Skin of body (tissue), 2 donors: ENCODE measurements around the gene NOTO. TPM values are rescaled to one million over a fixed set of nuclear protein-coding genes. Genes with fewer than 3 reads are reported as not detected.
A peak's percentile ranks its signal among the peaks of the same experiment; 100 is the strongest.
"Not testable (repeated sequence)": the region's sequence is repeated elsewhere in the genome, so short reads cannot be mapped to it uniquely, and the experiment has no call there.

Source experiments
- DNase-seq: peaks from one replicate; lab custom pipeline; 2025; lab: John Stamatoyannopoulos, UW
- total RNA-seq: library from RNA; depleted of rRNA; stranded (reverse); fragments of >200 nt; gene quantifications from one replicate; pipeline ENCODE4 v1.2.3, GENCODE V29; 2014

NOTO gene, protein sequence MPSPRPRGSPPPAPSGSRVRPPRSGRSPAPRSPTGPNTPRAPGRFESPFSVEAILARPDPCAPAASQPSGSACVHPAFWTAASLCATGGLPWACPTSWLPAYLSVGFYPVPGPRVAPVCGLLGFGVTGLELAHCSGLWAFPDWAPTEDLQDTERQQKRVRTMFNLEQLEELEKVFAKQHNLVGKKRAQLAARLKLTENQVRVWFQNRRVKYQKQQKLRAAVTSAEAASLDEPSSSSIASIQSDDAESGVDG
- total RNA-seq: not detected

DNA sequence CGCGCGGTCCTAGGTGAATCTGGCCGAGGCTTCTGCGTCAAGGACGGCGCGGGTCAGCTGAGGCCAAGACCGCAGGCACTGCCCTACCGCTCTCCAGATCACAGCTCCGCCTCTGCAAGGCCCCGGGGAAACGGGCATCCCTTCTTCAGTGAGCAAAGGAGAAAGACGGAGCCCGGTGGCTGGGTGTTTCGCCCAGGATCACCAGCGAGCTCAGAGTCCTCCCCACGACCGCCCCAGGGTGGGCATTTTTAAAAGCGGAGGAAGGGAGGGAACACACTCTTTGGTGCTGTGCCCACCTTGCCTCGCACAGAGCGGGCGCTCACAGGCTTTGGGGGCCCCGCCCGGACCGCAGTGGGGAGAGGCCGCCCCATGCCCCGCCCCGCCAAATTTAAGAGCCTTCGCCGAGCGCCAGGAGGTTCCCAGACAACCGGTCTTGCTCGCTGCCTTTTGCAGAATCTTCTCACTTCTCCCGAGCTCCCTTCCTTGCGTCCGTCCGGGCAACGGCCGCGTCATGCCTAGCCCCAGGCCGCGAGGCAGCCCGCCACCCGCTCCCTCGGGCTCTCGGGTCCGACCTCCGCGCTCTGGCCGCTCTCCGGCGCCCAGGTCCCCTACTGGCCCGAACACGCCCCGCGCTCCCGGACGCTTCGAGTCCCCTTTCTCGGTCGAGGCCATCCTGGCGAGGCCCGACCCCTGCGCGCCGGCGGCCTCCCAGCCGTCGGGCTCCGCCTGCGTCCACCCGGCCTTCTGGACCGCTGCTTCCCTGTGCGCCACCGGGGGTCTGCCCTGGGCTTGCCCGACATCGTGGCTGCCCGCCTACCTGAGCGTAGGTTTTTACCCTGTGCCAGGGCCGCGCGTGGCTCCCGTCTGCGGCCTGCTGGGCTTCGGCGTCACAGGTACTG is at the start of gene NOTO:
Gene NOTO (plus strand): TSS at position 419 of the 899 bp plus-strand sequence. CDS start 93 bp downstream, at position 512.
- no peak for DNase-seq

DNA sequence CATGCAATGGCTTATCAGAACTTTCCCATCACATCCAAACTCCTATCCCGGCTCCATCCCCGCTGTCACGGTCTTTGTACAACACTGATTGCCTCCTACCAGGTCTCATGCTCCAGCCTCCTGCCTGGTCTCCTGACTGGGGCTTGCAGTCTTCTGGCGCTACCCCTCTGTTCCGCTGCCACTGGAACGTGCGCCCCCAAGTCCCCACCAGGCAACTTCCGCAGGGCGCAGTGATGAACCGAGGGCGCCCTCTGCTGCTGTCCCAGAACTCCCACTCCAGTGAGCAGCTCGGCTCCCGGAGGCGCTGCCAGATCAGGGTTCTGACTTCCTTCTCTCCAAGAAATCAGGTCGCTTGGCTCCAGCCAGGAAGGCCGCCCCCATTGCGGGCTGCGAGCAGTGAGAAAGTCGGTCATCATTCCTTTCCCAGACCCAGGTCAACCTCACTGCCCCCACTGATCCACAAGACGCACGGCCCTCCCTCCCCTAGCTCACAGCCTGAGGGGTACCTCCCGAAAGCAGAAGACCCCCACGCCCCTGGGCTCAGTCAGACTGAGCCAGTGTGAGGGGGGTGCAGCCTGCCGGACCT is 45.7 kb upstream of the NOTO start:
- peak; percentile 31 for DNase-seq

DNA sequence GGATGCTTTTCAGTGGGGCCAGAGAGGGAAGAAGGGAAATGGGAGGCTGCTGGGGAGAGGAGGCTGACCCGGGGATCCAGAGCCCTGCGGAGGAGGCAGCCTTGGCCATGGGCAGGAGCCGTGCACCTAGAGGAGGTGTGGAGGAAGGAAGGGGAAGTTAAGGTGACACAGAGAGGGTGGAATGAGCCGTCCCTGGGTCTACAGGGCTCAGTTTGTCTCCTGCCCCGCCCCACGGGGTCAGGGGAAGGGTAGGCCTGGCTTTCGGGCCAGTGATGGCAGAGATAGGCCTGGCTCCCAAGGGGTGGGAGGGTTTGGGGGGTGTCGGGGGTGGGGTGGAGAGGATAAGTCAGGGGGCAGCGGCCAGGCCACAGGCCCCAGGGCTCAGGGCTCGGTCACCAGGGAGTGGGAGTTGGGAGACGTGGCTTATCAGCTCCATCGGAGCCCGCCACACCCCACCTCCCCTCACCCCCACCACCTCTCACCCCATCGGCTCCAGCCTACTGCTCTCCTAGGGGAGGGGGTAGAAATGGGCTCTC is 39.5 kb upstream of the NOTO start:
- DNase-seq: no peak

DNA sequence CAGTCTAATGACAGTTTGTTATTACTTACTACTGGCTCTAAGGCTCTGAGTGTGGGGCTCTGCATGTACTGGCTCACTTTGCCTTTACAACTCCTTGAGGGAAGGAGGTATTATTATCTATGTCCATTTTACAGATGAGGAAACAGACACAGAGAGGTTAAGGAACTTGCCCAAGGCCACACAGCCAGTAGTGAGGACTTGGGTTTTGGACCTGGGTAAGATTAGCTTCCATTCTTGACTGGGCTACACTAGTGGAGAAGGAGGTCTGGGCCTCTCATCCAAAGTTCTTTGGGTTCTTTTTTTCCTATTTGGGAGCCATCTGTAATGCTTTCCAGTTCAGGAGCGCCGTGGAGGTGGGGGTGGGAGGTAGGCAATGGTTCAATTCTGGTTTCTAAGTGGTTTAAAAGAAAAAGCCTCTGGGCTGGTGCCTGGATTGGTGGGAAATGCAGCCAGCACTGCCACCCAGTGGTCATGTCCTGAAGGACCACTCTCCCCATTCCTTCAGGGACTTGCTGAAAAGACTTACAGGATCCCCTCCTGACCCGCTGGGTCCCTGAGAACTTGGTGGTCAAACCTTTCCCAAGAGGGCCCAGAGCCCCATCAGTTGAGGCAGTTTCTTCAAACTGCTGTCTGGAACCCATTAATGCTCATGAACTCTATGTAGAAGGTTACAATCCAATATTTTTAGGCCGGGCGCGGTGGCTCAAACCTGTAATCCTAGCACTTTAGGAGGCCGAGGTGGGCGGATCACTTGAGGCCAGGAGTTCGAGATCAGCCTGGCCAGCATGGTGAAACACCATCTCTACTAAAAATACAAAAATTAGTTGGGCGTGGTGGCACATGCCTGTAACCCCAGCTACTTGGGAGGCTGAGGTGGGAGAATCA is 38.6 kb upstream of the NOTO start:
- peak; percentile 30 for DNase-seq

DNA sequence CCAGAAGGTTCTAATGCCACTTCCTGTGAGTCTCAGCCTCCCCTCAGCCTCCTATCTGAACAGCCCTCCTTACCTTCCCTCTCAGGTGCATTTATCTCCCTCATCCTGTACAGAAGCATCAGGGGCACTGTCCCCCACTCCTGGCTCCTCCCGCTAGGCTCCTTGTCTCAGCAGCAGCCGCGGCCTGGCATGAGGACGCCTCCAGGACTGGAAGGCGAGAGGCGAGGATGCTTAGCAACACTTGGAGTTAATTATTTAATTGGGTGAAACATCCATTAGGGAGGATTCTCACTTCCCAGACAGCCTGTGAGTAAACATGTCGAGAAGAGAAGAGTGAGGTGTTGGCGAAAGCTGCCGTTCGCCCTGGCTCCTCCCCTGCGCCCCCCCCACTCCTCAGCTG is 36.4 kb upstream of the NOTO start:
- DNase-seq: not testable (repeated sequence)

DNA sequence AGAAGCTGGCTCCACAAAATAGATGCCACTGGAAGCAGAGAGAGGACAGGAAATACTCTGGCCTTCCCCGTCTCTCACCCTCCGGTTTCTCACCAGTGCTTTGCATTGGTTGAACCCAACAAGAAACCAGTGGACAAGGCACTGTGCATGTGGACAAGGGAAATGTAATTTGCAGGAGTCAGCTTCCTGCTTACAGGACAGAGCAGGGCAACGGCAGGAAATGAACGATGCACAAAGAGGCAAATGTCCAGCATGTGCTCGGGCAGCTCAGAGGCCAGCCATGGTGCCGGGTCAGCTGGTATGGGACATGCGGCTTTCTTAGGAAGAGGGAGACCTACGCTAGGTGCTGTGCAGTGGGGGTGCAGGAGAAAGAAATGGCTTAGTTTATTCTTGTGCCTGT is 35.6 kb upstream of the NOTO start:
- DNase-seq: not testable (repeated sequence)

DNA sequence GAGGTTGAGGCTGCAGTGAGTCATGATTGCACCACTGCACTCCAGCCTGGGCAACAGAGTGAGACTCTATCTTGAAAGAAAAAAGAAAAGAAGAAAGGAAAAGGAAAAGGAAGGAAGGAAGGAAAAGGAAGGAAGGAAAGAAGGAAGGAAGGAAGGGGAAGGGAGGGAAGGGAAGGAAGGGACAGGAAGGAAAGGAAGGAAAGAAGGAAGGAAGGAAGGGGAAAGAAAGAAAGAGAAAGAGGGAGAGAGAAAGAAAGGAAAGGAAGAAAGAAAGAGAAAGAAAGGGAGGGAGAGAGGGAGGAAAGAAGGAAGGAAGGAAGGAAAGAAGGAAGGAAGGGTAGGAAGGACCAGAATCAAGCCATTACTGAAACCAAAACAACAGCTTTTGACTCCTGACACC is 34.0 kb upstream of the NOTO start:
- DNase-seq: not testable (repeated sequence)

DNA sequence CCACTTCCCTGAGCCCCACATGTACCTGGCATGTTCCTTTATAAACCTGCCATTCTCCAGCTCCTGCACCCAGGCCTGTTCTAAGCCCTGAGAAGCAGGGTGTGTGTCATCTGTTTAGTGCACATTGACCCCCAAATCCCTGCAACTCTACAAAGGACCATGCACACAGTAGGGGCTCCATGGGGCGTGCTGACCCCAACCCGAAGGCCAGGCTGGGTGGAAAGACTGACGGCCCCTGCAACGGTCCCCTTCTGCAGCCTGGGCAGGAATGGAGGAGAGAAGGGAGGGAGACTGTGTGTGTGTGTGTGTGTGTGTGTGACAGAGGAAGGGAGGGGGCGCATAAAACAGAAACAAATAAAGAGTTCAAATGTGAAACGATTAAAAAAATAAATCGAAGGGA is 32.0 kb upstream of the NOTO start:
- not testable (repeated sequence) for DNase-seq

DNA sequence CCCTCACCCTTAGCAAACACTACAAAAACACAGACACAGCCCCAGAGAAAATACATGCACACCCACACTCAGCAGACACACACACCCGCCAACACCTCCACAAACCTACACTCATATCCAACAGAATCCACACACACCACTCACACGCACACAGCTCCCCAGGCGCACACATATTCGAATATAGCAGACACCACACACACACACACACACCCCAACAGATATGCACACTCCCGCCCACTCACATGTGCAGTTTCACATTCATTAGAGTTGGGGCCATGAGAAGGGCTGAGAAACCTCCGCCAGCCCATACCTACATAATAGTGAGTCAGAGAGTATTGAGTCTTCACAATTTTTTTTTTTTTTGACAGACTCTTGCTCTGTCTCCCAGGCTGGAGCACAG is 29.4 kb upstream of the NOTO start:
- DNase-seq: no peak

DNA sequence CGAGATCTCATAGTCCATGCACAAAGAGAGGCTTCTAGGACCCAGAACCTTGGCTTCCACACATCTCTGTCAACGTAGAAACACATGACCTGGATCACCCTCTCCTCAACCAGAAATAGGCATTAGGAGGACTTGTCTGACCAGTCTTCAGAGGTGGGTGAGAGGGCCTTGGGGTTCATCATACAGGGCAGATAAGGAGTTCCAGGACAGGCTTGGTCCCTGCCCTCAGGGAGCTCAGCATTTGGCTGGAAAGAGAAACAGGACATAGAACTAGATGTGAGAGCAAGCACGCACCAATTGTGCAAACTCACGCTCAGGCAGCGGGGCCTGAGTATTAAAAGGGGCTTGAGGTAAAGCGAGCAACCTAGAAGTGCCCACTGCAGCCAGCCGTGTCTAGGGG is 28.6 kb upstream of the NOTO start:
- DNase-seq: no peak

DNA sequence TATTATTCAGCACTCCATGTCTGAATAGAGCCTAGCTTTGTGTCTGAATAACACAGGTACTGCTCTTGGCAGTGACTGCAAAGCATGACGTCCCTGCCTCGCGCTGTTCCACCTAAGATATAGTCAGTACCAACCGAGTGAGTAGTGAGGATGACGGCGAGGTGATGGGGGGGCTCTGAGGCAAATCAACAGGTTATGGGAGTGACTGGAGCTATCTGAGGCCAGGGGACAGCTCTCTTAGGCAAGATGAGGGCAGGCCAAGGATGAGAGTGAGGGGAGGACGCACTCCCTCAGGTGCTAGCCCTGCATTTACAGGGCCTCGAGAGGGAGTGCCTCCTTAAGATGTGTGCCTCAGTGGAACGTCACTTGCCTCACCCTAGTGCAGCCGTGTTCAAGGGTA is 28.1 kb upstream of the NOTO start:
- no peak for DNase-seq

DNA sequence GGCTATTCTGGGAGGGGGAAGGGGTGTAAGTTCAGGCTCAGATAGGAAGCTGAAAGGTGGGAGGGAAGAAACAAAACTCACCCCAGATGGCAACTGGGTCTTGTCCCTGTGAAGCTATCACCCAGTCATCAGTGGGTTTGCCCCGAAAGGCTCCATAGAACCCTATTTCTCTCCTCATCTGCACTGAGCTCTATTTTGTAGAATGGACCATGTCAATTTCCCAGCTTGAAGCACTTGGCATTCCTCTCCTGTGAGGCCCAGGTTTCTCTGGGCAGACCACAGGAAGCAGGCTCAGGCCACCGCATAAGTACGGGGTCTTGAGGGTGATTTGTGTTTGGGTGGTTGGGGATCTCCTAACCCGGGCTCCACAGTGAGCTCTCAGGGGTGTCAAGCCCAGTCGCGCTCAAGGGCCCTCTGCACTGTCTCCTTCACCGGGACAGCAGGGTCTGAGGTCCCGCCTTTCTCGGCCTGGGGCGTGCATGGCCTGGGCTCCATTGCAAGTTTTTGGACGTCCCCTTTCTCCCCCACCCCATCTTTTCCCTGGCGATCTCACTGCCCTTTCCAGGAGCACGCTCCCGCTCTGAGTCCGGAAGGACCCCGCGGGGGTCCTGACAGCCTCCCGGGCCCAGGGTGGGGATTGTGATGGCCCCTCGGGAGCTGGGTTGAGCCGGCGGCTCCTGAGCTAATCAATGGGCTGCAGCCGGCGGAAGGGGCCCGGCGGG is 27.3 kb upstream of the NOTO start:
- no peak for DNase-seq

DNA sequence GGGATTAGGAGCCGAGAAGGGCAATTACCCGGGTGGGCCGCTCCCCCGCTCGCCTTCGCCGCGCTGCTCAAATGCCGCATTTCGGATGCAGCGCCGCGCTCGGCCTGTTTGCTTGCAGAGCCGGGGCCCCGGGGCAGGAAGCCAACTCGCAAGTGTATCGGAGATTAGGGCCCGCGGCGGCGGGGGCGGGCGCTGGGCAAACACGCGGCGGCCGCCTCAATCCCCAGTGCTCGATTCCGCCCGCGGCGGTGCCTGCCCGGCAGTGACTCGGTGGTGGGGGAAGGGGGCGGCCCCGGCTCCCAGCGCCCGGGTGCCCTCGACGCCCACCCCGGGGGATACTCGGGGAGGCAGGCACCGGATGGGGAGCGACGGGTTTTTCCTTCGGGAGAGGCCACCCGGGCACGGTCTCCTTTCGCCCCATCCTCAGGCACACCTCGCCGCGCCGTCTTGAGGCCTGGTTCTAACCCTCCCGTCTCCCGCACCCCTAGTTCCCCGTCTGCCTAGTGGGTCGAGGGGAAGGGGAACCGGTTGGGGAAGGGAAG is 26.6 kb upstream of the NOTO start:
- no peak for DNase-seq

DNA sequence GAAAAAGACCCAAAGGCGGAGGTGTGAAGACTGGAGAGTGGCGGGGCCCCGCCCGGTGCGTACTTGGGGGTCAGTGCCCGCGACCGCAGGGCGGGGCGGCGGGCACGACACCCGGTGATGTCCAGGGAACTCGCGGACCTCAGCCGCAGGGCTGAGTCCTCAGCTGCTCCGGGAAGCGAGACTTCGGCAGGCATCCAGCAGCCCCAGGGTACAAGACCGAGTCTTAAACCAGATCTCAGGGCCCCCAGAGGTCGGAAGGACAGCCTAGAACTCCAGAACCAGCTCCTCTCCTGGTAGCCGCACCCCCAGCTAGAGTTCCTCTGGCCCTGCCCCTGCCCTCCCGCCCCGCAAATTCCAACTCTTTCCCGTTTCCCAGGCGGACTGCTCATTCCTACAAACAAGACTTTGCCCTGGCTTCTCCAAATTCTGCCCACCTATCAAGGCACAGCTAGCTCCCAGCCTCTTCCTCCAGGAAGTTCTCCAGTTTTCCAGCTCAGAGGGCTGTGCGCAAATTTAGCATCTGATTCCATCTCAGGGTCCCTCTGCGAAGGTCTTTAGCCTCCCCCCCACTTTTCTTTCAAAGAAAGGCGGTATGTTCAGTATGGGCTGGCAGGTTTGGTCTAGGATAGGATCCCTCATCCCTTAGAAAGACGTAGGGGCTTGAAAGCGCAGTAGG is 26.0 kb upstream of the NOTO start:
- DNase-seq: no peak

DNA sequence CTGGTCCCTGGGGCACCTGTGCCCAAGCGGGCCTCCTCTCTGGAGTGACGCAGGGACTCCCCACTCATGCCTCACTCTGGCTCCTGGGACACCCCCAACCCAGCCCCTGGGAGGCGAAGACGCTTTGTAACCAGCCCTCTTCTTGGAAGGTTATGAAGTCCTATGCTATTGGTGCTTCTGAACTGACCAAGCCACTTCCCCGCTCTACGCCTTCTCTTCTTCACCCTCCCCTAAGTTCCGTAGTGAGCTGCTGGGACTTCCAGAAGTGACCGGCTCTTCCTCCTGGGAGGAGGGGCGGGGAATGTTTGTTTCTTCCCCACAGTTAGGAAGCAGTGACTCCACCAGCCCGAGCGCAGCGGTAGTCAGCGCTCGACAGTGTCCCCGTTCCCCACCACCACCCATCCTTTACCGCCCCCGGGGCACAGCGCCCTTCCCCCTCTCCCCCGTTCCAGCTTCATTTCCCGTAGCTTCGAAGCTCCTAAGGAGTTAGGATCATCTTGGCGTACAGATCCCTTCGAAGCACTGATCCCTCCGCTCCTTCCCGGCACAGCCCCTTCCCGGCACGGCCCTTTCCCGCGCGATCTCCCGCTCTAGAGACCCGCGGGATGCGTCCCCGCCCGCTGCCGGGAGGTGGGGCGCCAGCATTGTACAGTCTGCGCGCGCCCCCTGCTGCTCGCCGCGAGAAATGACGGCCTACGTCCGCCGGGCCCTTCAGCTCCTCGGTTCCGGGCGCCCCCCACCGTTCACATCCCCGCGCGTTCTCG is 25.3 kb upstream of the NOTO start:
- DNase-seq: peak; percentile 73

DNA sequence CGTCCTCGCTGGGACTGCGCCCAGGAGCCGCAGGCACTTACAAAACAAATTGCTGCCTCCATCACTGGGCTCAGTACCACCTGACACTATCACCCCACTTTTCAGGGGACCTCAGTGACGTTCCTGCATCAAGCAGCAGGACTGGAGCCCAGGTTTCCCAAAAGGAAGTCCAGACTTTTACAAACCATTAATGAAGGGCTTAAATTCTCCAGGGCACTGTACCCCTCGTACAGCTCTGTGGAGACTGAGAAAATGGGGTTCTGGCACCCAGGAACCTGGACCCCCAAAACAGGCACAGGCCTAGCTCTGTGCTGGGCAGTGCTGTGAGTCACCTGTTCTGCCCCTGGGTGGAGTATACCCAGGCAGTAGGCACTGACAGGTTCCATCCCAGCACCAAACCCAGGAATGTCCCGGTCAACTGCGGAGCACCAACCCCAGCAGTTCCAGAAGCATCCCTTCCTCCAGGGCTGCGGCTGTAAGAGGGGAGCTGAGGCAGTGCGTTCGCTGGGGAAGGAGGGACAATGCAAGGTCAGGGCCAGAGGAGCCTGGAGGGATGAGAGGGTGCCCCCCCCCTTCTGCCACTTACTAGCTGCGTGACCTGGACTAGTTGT is 24.6 kb upstream of the NOTO start:
- DNase-seq: no peak

DNA sequence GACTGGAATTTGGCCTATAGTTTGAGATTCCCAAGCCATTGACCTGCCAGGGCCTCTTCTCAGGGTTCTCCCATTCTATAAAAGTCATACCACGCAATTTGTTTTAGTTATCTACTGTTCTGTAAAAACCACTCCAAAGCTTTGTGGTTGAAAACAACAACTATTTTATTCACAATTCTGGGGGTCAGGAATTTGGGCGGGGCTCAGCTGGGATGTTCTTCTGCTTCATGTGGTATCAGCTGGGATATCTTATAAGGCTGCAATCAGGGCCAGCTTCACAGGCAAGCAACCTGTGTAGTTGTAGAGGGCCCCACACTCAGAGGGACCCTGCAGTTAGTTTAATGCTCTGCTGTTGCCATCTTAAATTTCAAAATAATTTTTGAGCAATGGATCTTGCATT is 16.4 kb upstream of the NOTO start:
- no peak for DNase-seq

DNA sequence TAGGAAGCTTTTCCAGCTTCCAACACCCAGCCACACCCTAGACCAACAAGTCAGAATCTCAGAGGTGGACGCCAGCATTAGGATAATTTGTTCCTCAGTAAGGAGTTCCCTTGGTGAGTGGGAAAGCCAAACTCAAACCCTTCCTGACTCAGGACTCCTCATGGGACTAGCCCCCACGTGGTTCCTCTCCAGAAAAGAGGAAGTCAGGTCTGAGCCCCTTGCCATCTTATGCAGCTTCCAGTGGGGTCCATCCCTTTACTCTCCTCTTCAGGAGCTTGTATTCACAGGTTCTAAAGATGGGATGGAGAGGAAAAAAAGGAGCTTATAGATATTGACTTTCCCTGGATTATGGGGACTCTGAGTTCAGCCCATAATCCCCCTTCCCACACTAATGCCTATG is 14.8 kb upstream of the NOTO start:
- no peak for DNase-seq
